Left ventricle myocardium inferior (tissue), 1 donor: ENCODE results near the gene ZKSCAN1. TPM values are rescaled to one million over a fixed set of nuclear protein-coding genes. Genes with fewer than 3 reads are reported as not detected.

Experiments used
- DNase-seq: peaks from one replicate; pipeline ENCODE4 v3.0.0-alpha.2; 2020
- H3K27ac ChIP-seq: fragments of 200-600 bp; replicated peaks from 2 replicates; pipeline ENCODE4 v1.8.0; 2021
- H3K27me3 ChIP-seq: fragments of 200-600 bp; 2 replicates; pipeline ENCODE4 v1.8.0; 2021; ENCODE audit warnings: low read depth
- H3K36me3 ChIP-seq: fragments of 200-600 bp; 2 replicates; pipeline ENCODE4 v1.8.0; 2021
- H3K4me1 ChIP-seq: fragments of 200-600 bp; 2 replicates; pipeline ENCODE4 v1.8.0; 2021
- H3K4me3 ChIP-seq: fragments of 200-600 bp; 2 replicates; pipeline ENCODE4 v1.8.0; 2021; ENCODE audit warnings: mild to moderate bottlenecking, moderate library complexity
- H3K9me3 ChIP-seq: fragments of 200-600 bp; replicated peaks from 2 replicates; pipeline ENCODE4 v1.8.0; 2021
- intact Hi-C: fragments of 100-400 bp; cut with micrococcal nuclease; formaldehyde crosslinking; loops from one replicate; pipeline ENCODE4 v1.11.0; 2022
- total RNA-seq: library from RNA; stranded (reverse); fragmentation: NEBNext Ultra II Directional; extraction: Animal tissue kit (Norgen Biotek cat#: 25700); gene quantifications from one replicate; pipeline ENCODE4 v1.2.1, GENCODE V29; 2021
- TF ChIP-seq, protein P1 (sequence below): fragments of 200-600 bp; IDR thresholded peaks from 2 replicates; pipeline ENCODE4 v1.8.0; 2021; ENCODE audit warnings: antibody characterized with exemption, mild to moderate bottlenecking, borderline replicate concordance
- donor health status: DM: no; HTN: yes; CAD: no; lungs with severe emphysema.

Gene ZKSCAN1
- total RNA-seq, 1 donor from 2014 or later = 37.1 TPM

DNA sequence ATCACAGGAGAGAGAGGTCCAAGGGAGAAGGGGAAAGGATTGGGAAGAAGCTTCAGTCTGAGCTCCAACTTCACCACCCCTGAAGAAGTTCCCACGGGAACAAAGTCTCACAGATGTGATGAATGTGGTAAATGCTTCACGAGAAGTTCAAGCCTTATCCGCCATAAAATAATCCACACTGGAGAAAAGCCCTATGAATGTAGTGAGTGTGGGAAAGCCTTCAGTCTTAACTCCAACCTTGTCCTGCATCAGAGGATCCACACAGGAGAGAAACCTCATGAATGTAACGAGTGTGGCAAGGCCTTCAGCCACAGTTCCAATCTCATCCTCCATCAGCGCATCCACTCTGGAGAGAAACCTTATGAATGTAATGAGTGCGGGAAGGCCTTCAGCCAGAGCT, 18.1 kb downstream of the ZKSCAN1 start:
- no peak overlapping the region for H3K27ac ChIP-seq
- DNase-seq = no peak

DNA sequence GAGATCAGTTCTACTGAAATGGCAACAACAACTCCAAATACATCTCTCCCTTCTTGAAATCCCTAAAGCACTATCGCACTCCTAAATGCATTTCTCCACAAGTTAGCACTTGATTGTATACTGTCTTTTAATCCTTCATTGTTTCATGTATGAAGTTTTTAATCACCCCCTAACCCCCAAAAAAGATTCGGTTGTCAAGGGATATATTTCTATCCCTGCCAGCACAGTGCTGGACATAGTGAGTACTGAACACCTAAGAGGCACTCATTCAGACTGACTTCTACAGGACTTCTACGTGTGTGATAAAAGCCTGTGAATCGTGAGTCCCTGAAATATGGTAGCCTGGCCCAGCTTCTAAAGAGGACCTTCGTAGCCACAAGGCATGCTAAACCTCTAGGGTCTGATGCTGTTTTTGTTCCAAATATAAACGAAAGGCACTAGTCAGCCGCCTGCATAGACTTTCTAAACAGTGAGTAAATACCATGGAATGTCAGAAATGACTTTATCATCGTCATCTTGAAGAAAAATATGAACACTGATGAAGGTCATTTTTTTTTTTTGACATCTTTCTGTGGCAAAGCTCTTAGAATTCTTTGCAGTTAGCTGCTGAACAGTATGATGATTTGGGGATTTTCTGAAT, 19.6 kb downstream of the ZKSCAN1 start:
- TF ChIP-seq, protein P1, sequence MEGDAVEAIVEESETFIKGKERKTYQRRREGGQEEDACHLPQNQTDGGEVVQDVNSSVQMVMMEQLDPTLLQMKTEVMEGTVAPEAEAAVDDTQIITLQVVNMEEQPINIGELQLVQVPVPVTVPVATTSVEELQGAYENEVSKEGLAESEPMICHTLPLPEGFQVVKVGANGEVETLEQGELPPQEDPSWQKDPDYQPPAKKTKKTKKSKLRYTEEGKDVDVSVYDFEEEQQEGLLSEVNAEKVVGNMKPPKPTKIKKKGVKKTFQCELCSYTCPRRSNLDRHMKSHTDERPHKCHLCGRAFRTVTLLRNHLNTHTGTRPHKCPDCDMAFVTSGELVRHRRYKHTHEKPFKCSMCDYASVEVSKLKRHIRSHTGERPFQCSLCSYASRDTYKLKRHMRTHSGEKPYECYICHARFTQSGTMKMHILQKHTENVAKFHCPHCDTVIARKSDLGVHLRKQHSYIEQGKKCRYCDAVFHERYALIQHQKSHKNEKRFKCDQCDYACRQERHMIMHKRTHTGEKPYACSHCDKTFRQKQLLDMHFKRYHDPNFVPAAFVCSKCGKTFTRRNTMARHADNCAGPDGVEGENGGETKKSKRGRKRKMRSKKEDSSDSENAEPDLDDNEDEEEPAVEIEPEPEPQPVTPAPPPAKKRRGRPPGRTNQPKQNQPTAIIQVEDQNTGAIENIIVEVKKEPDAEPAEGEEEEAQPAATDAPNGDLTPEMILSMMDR = no peak
- Histone ChIP-seq H3K9me3 (no peaks in the 10 kb centered on the region), H3K36me3 (peaks cover 74% of the 10 kb centered on the region), H3K27ac (no peak overlapping the region), H3K27me3 (no peaks in the 10 kb centered on the region), H3K4me3 (no peak overlapping the region), H3K4me1 (no peaks in the 10 kb centered on the region)
- intact Hi-C loops = no loop called here
- DNase-seq = no peak

More for the DNA sequence above, 18.1 kb downstream of the ZKSCAN1 start:
- H3K36me3 ChIP-seq = peaks cover 76% of the 10 kb centered on the region
- no peaks in the 10 kb centered on the region for H3K4me1 ChIP-seq
- no peaks in the 10 kb centered on the region for H3K27me3 ChIP-seq
- no peak overlapping the region for H3K4me3 ChIP-seq
- intact Hi-C loops = no loop called here
- H3K9me3 ChIP-seq = no peaks in the 10 kb centered on the region
- TF ChIP-seq, protein P1 = no peak

DNA sequence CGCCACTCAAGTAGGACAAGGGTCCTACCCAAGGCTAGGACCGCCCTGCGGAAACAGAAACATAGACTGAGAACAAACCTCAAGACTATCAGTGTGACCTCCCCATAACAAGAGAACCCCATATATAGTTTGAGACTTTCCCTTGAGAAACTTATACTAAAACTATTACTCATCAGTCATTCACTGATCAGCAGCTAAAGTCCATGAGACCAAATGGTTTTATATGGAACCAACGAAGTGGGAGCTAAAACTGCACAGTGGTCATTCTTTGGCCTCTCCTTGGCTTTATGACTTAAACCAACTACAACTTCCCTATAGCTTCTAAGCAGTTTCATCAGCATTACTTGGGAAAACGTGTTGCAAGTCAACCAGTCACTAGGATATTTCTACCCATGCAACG, 20.5 kb downstream of the ZKSCAN1 start:
- peaks cover 65% of the 10 kb centered on the region for H3K36me3 ChIP-seq
- intact Hi-C loops = no loop called here
- no peak overlapping the region for H3K4me3 ChIP-seq
- TF ChIP-seq, protein P1 = no peak
- H3K27me3 ChIP-seq = no peaks in the 10 kb centered on the region
- H3K9me3 ChIP-seq = no peaks in the 10 kb centered on the region
- H3K27ac ChIP-seq = no peak overlapping the region
- H3K4me1 ChIP-seq = no peaks in the 10 kb centered on the region
- DNase-seq = no peak

DNA sequence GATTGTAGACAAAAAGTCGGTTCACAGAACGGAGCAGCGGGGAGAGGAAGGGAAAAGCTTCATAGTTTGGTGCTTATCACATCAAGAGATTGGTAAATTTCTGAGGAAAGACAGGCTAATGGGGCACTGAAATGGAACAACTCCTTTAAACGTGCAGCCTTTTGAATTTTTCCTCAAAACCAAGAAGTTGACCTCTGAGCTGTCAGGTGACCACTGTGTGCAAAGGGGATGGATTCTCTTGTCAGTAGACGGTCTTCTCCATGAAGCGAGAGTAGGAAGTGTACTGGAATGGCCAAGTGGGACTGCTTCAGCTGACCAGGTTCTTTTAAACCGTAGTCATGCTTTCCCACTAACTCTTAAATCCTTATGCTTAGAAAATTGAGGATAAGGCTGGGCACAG, 22.9 kb downstream of the ZKSCAN1 start:
- intact Hi-C loops = no loop called here
- H3K27me3 ChIP-seq = no peaks in the 10 kb centered on the region
- peaks cover 41% of the 10 kb centered on the region for H3K36me3 ChIP-seq
- H3K4me1 ChIP-seq = no peaks in the 10 kb centered on the region
- H3K9me3 ChIP-seq = no peaks in the 10 kb centered on the region
- no peak overlapping the region for H3K27ac ChIP-seq
- TF ChIP-seq, protein P1 = no peak
- no peak overlapping the region for H3K4me3 ChIP-seq
- no peak for DNase-seq

DNA sequence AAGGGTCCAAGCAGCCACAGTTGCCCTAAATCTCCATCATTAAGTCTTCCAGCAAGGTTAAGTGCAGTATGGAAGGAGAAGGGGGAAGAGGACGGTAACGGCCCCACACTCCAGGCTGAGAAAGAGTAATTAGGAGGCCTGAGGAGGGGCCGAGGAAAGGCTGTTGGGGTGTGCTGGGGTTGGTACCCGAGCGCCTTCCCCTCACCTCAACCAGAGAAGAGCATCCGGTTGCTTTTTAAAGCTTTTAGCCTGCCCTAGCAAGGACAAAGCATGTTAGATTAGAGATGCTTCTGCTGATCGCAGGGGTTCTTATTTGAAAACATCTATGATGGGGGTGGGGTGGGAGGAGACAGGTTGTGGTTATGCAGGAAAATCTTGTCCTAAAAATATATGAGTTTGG, 25.2 kb downstream of the ZKSCAN1 start:
- DNase-seq = no peak
- intact Hi-C loops = no loop called here

More for the DNA sequence above, 25.2 kb downstream of the ZKSCAN1 start:
- Histone ChIP-seq H3K4me3 (no peak overlapping the region), H3K4me1 (no peaks in the 10 kb centered on the region), H3K27me3 (no peaks in the 10 kb centered on the region), H3K36me3 (peaks cover 18% of the 10 kb centered on the region), H3K27ac (no peak overlapping the region), H3K9me3 (no peaks in the 10 kb centered on the region)
- TF ChIP-seq, protein P1 = no peak
